Transverse colon (tissue), 4 donors: ENCODE data around the gene SLC15A5. TPM values are rescaled to one million over a fixed set of nuclear protein-coding genes. Genes with fewer than 3 reads are reported as not detected.

ENCODE experiments used
- DNase-seq: peaks from one replicate; pipeline ENCODE4 v3.0.0-alpha.2; 2019
- H3K27ac ChIP-seq, 4 donors: fragments of 200-600 bp; sonication (generic); 2 replicates each; pipeline ENCODE4 v1.5.1; 2016 to 2018; ENCODE audit warnings: inconsistent platforms in 4 of 4
- H3K27me3 ChIP-seq: fragments of 200-600 bp; sonication (generic); 2 replicates; pipeline ENCODE4 v1.5.1; 2017; ENCODE audit warnings: inconsistent platforms
- H3K36me3 ChIP-seq, 4 donors: fragments of 200-600 bp; sonication (generic); 2 replicates each; pipeline ENCODE4 v1.5.1; 2017 to 2019; ENCODE audit warnings: inconsistent platforms in 4 of 4
- H3K4me1 ChIP-seq, 4 donors: fragments of 200-600 bp; sonication (generic); 2 replicates each; pipeline ENCODE4 v1.5.1; 2017 to 2020; ENCODE audit warnings: inconsistent platforms in 4 of 4
- H3K4me3 ChIP-seq, 4 donors: fragments of 200-600 bp; sonication (generic); 1 replicate in 1 of 4; 2 replicates in 3 of 4; pipeline versions ENCODE4 v1.5.1 to v1.6.1; 2017 to 2019; ENCODE audit warnings: inconsistent platforms in 4 of 4
- H3K9me3 ChIP-seq, 2 donors: fragments of 200-600 bp; sonication (generic); 2 replicates each; pipeline ENCODE4 v1.5.1; 2017 to 2019; ENCODE audit warnings: inconsistent platforms in 2 of 2
- EP300 ChIP-seq: sonication (generic); formaldehyde crosslinking; IDR thresholded peaks from one replicate; pipeline ENCODE4 v1.6.1; 2017; ENCODE audit warnings: antibody characterized with exemption, low read depth
- POLR2A ChIP-seq: fragments of 450-650 bp; IDR thresholded peaks from one replicate; pipeline ENCODE4 v1.6.1; 2016; ENCODE audit warnings: antibody characterized with exemption, mild to moderate bottlenecking, moderate library complexity
- POLR2AphosphoS5 ChIP-seq, 3 donors: sonication (generic); formaldehyde crosslinking; IDR thresholded peaks; one replicate each; pipeline ENCODE4 v1.6.1; 2016; ENCODE audit warnings: antibody characterized with exemption in 3 of 3
- WGBS, 2 donors: methylation state at CpG; one replicate each; pipeline ENCODE4 v1.1.5; 2018; ENCODE audit warnings: low coverage in 1 of 2; 5-methylcytosine and 5-hydroxymethylcytosine counted together
- in situ Hi-C, 4 donors: fragments of 200-750 bp; cut with MboI; loops; one replicate each; pipeline versions ENCODE4 v1.15.0 to v1.15.1; 2017; ENCODE audit warnings: low sequenced_read_pairs in 3 of 4, low pct_ligation_motif_present in 1 of 4, low pct_unique_long_range_greater_than_20kb in 1 of 4
- intact Hi-C: fragments of 100-400 bp; cut with DNase I; formaldehyde crosslinking; loops from one replicate; pipeline ENCODE4 v1.15.1; 2023; ENCODE audit warnings: low total_unique reads
- total RNA-seq, 4 donors: library from RNA; depleted of rRNA; stranded (reverse); fragments of >200 nt; gene quantifications; one replicate each; pipeline ENCODE4 v1.1.0, GENCODE V29; 2016
- TF ChIP-seq, protein P1 (sequence below), 5 experiments: fragments of 200-600 bp in 3 of 5; fragments of 450-650 bp in 2 of 5; sonication (generic) in 3 of 5; IDR thresholded peaks; 1 replicate in 2 of 5; 2 replicates in 3 of 5; pipeline ENCODE4 v1.5.1; 2016 to 2017; ENCODE audit warnings: antibody characterized with exemption in 5 of 5, inconsistent platforms in 3 of 5, mild to moderate bottlenecking in 2 of 5, moderate library complexity in 1 of 5

The SLC15A5 gene
- total RNA-seq, 4 donors from 2014 or later: not detected

DNA sequence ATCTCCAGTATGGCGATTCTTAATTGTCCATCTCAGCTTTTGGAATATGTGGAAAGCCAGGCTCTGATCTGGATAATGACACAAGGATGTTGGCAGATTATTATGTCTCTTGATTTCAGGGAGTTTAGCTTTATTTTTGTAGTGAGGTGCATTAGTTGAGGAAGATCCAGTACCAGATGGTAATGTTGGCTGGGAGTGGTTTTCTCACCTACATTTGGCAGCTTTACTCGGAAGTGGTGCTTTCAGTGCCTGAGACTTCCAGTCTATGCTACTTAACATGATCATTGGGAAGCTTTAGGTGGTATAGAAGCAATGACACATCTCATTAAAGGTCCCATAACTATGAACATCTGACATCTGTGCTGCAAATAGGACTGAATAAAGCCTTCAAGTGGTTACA is 7.5 kb downstream of the SLC15A5 start:
- H3K27me3 ChIP-seq: no peaks in the 10 kb centered on the region
- H3K27ac ChIP-seq: no peak overlapping the region
- TF ChIP-seq POLR2AphosphoS5 (IDR thresholded peaks at IDR 0.05): no peak
- no peak for TF ChIP-seq EP300
- TF ChIP-seq POLR2A: no peak
- TF ChIP-seq, protein P1, sequence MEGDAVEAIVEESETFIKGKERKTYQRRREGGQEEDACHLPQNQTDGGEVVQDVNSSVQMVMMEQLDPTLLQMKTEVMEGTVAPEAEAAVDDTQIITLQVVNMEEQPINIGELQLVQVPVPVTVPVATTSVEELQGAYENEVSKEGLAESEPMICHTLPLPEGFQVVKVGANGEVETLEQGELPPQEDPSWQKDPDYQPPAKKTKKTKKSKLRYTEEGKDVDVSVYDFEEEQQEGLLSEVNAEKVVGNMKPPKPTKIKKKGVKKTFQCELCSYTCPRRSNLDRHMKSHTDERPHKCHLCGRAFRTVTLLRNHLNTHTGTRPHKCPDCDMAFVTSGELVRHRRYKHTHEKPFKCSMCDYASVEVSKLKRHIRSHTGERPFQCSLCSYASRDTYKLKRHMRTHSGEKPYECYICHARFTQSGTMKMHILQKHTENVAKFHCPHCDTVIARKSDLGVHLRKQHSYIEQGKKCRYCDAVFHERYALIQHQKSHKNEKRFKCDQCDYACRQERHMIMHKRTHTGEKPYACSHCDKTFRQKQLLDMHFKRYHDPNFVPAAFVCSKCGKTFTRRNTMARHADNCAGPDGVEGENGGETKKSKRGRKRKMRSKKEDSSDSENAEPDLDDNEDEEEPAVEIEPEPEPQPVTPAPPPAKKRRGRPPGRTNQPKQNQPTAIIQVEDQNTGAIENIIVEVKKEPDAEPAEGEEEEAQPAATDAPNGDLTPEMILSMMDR (IDR thresholded peaks at IDR 0.05): no peak
- H3K36me3 ChIP-seq: no peaks in the 10 kb centered on the region
- no peak overlapping the region for H3K4me3 ChIP-seq
- in situ Hi-C loops (no loop called here), intact Hi-C loops (no loop called here)
- 84 to 100% methylated on average over 1 to 2 of the region's 2 CpGs for WGBS, 2 donors
- DNase-seq: no peak
- H3K9me3 ChIP-seq: no peaks in the 10 kb centered on the region
- no peaks in the 10 kb centered on the region for H3K4me1 ChIP-seq

DNA sequence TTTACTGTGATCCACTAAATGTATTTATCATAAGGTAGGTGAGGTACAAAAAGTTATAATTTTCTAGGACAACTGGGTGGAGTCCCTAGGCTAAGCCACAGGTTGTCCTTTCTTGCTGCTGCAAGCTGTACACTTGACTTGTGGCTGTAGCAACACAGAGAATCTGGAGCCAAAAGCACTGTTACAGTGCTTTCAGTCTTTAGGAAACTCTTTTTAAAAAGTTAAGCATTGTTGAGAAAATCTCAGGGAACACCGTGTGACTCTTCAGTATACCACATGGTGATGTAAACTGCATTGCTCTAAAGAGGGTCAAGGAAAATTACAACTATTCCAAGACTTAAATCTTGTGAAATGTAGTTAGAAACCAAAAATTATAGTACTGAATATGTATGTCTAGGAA is 11.4 kb downstream of the SLC15A5 start:
- DNase-seq: no peak
- intact Hi-C loops (no loop called here), in situ Hi-C loops (no loop called here)
- Histone ChIP-seq H3K27ac (no peak overlapping the region), H3K4me1 (no peaks in the 10 kb centered on the region), H3K9me3 (peaks cover 0 to 7% of the 10 kb centered on the region in 2 donors), H3K27me3 (no peaks in the 10 kb centered on the region), H3K4me3 (no peak overlapping the region), H3K36me3 (no peaks in the 10 kb centered on the region)
- WGBS, 2 donors: 64 to 68% methylated on average over 1 of the region's 1 CpG
- TF ChIP-seq, protein P1 (IDR thresholded peaks at IDR 0.05): no peak
- TF ChIP-seq POLR2AphosphoS5 (IDR thresholded peaks at IDR 0.05): no peak
- TF ChIP-seq EP300: no peak
- TF ChIP-seq POLR2A: no peak

DNA sequence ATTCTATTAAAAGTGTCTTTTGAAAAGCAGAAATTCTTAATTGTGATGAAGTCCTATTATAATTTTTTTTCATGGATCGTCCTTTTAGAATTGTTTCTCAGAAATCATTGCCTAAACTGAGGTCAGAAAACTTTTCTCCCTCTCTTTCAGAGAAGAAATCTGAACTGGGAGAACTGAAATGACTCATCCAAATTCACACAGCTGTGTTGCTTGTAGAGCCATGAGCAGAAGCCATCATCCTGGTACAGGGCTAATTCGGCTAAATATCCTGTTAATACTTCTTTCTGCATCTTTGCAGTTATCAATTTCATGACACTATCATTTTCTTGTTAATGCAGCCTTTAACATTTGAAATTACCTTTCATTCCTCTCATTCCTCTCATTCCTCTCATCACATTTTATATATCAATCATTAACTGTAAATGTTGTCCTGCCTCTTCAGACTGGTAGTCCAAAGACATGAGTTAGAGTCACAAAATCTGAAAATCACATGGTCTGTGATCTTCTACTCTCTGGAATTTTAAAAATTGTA is 15.5 kb downstream of the SLC15A5 start:
- DNase-seq: no peak
- in situ Hi-C loops: no loop called here
- WGBS, 2 donors: 68 to 72% methylated on average over 2 of the region's 2 CpGs
- no peak overlapping the region for H3K27ac ChIP-seq
- TF ChIP-seq, protein P1 (IDR thresholded peaks at IDR 0.05): no peak
- TF ChIP-seq POLR2AphosphoS5 (IDR thresholded peaks at IDR 0.05) (no peak), EP300 (no peak), POLR2A (no peak)
- no peaks in the 10 kb centered on the region for H3K4me1 ChIP-seq
- intact Hi-C loops: no loop called here
- no peak overlapping the region for H3K4me3 ChIP-seq
- H3K36me3 ChIP-seq: no peaks in the 10 kb centered on the region
- peaks cover 0 to 7% of the 10 kb centered on the region in 2 donors for H3K9me3 ChIP-seq
- H3K27me3 ChIP-seq: no peaks in the 10 kb centered on the region

DNA sequence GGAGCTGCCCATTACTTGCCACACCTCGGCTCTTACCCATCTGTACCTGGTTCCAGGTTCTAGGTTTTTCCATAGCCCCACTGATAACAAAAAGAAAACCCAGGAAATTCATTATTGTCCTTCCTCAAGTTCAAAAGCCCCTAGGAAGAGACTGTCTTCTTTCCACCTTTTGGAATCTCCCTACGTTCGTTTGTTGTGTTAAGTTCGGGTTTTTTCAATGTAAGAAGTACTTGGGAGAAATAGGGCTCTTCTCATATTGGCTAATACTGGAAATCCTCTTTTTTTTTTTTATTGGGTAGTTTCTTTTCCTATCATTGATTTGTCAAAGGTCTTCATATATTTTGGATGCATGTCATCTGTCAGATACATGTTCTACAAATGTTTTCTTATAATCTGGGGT is 17.3 kb downstream of the SLC15A5 start:
- Histone ChIP-seq H3K27ac (no peak overlapping the region), H3K4me3 (no peak overlapping the region), H3K9me3 (peaks cover 0 to 7% of the 10 kb centered on the region in 2 donors), H3K4me1 (no peaks in the 10 kb centered on the region), H3K36me3 (no peaks in the 10 kb centered on the region), H3K27me3 (no peaks in the 10 kb centered on the region)
- TF ChIP-seq POLR2AphosphoS5 (IDR thresholded peaks at IDR 0.05) (no peak), POLR2A (no peak), EP300 (no peak)
- TF ChIP-seq, protein P1 (IDR thresholded peaks at IDR 0.05): no peak
- in situ Hi-C loops: no loop called here
- 87 to 88% methylated on average over 4 of the region's 4 CpGs for WGBS, 2 donors
- intact Hi-C loops: no loop called here
- DNase-seq: no peak
